Esophagus squamous epithelium (tissue), 5 donors: ENCODE results near the gene MBNL2. TPM values are rescaled to one million over a fixed set of nuclear protein-coding genes. Genes with fewer than 3 reads are reported as not detected.
A peak's percentile ranks its signal among the peaks of the same experiment; 100 is the strongest.

Source experiments
- DNase-seq: peaks from one replicate; lab custom pipeline; 2025; lab: John Stamatoyannopoulos, UW
- H3K27ac ChIP-seq, 4 donors: fragments of 200-600 bp; sonication (generic); one replicate each; pipeline ENCODE4 v1.5.1; 2016 to 2019; ENCODE audit warnings: mild to moderate bottlenecking in 1 of 4
- H3K27me3 ChIP-seq, 4 donors: fragments of 200-600 bp; sonication (generic); 1 replicate in 3 of 4; 2 replicates in 1 of 4; pipeline versions ENCODE4 v1.5.1 to v1.6.0; 2017 to 2021; ENCODE audit warnings: antibody characterized with exemption in 1 of 4
- H3K36me3 ChIP-seq, 3 donors: fragments of 200-600 bp; sonication (generic); one replicate each; pipeline ENCODE4 v1.5.1; 2016 to 2019
- H3K4me1 ChIP-seq, 3 donors: fragments of 200-600 bp; sonication (generic); one replicate each; pipeline ENCODE4 v1.5.1; 2017 to 2019
- H3K4me3 ChIP-seq, 4 donors: fragments of 200-600 bp; sonication (generic); 1 replicate in 3 of 4; 2 replicates in 1 of 4; pipeline ENCODE4 v1.5.1; 2016 to 2019; ENCODE audit warnings: mild to moderate bottlenecking in 2 of 4, moderate library complexity in 1 of 4
- H3K9me3 ChIP-seq, 3 donors: fragments of 200-600 bp; sonication (generic); one replicate each; pipeline ENCODE4 v1.5.1; 2016 to 2019
- POLR2A ChIP-seq, 4 donors: fragments of 450-650 bp; IDR thresholded peaks; one replicate each; pipeline ENCODE4 v1.6.1; 2017; ENCODE audit warnings: antibody characterized with exemption in 4 of 4, mild to moderate bottlenecking in 4 of 4, moderate library complexity in 3 of 4
- WGBS, 2 donors: methylation state at CpG; one replicate each; pipeline ENCODE4 v1.1.5; 2018; 5-methylcytosine and 5-hydroxymethylcytosine counted together
- intact Hi-C: fragments of 100-400 bp; cut with DNase I; formaldehyde crosslinking; loops from one replicate; pipeline ENCODE4 v1.15.0; 2022
- total RNA-seq, 4 donors: library from RNA; depleted of rRNA; stranded (reverse); fragments of >200 nt; gene quantifications; one replicate each; pipeline ENCODE4 v1.1.0, GENCODE V29; 2016
- TF ChIP-seq, protein P1 (sequence below), 6 experiments: fragments of 450-650 bp in 4 of 6; fragments of 200-600 bp in 2 of 6; sonication (generic) in 2 of 6; IDR thresholded peaks; one replicate each; pipeline ENCODE4 v1.5.1; 2016 to 2019; ENCODE audit warnings: antibody characterized with exemption in 6 of 6, mild to moderate bottlenecking in 4 of 6, moderate library complexity in 4 of 6
- donor health status: DM: yes; HTN: yes; CAD: no.

MBNL2 gene
- total RNA-seq, 4 donors from 2014 or later = 18.3 to 58.7 (median 29.7) TPM

DNA sequence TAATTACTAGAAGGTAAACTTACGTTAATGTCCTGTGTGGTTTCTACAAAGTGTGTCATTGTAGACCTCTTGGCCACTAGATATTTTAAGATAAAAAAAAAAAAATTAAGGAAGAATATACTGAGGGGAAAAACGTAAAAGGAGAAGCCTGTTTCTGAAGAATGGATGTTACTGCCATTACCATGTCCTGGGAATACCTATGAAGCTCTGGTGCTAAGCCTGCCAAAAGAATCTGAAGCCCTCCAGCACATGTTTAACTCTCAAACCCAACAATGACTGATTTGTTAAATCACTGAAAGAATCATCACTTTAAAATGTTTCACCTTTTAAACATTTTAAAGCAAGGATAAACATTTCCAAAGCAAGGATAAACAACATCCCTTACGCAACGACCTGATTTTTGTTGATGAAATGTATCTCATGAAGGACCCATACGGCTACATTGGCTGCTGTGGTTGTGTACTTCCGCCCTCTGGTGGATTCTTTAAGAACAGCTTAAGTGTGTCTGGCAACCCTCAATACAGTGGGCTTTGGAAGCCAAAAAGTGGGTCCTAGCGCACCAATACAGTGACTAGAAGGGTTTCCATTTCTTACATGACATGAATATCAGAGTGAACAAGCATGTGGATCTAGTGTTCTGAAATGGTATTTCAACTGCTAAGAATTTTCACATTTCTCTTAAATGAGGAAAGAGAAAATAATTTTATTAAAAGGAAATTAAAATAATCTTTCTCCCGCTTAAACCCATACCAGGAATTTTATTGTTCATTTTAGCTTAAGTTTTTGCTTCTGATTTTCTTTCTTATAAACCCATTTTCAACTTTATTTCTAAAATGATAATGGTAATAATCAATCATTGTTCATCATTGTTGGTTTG is 137.3 kb downstream of the MBNL2 start:
- peaks cover 0 to 58% (median 0%) of the 10 kb centered on the region in 3 donors for H3K36me3 ChIP-seq
- DNase-seq = no peak
- intact Hi-C loops = loop anchor here (10.0 kb wide), 1 partner anchor 335 kb away; no protein-coding TSS in a partner anchor
- H3K27me3 ChIP-seq = no peaks in the 10 kb centered on the region
- H3K4me3 ChIP-seq = no peak overlapping the region
- 31 to 42% methylated on average over 8 of the region's 8 CpGs for WGBS, 2 donors
- H3K4me1 ChIP-seq = peaks cover 0 to 7% (median 0%) of the 10 kb centered on the region in 3 donors
- peak overlapping the region in 2 of 4 donors; percentile 34 to 37 for H3K27ac ChIP-seq
- TF ChIP-seq, protein P1, sequence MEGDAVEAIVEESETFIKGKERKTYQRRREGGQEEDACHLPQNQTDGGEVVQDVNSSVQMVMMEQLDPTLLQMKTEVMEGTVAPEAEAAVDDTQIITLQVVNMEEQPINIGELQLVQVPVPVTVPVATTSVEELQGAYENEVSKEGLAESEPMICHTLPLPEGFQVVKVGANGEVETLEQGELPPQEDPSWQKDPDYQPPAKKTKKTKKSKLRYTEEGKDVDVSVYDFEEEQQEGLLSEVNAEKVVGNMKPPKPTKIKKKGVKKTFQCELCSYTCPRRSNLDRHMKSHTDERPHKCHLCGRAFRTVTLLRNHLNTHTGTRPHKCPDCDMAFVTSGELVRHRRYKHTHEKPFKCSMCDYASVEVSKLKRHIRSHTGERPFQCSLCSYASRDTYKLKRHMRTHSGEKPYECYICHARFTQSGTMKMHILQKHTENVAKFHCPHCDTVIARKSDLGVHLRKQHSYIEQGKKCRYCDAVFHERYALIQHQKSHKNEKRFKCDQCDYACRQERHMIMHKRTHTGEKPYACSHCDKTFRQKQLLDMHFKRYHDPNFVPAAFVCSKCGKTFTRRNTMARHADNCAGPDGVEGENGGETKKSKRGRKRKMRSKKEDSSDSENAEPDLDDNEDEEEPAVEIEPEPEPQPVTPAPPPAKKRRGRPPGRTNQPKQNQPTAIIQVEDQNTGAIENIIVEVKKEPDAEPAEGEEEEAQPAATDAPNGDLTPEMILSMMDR (IDR thresholded peaks at IDR 0.05) = peak; percentile 74 to 87 (median 80)
- no peak for TF ChIP-seq POLR2A (IDR thresholded peaks at IDR 0.05)
- H3K9me3 ChIP-seq = no peaks in the 10 kb centered on the region

DNA sequence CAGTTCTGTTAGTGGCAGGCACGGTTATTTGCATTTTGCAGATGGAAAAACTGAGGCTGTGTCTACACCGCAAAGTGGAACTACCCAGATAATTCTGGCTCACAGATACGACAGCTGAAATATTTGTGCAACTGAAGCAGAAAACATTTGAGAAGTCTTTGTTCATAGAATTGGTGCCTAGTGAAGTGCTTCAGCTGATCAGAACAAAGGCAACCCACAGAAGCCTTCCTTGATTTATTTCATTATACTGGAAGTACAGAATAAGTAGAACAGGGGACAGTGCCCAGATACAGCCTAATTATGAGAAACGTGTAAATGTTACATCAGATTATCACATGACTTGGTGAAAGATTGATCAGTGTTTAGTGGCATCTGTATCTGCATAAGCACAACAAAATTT is 138.5 kb downstream of the MBNL2 start:
- Histone ChIP-seq H3K4me1 (peaks cover 0 to 7% (median 0%) of the 10 kb centered on the region in 3 donors), H3K36me3 (peaks cover 0 to 68% (median 0%) of the 10 kb centered on the region in 3 donors), H3K4me3 (no peak overlapping the region), H3K9me3 (no peaks in the 10 kb centered on the region), H3K27me3 (no peaks in the 10 kb centered on the region), H3K27ac (no peak overlapping the region)
- TF ChIP-seq POLR2A (IDR thresholded peaks at IDR 0.05) = no peak
- TF ChIP-seq, protein P1 (IDR thresholded peaks at IDR 0.05) = no peak
- DNase-seq = no peak
- WGBS, 2 donors = 71 to 81% methylated on average over 4 of the region's 4 CpGs
- intact Hi-C loops = no loop called here

DNA sequence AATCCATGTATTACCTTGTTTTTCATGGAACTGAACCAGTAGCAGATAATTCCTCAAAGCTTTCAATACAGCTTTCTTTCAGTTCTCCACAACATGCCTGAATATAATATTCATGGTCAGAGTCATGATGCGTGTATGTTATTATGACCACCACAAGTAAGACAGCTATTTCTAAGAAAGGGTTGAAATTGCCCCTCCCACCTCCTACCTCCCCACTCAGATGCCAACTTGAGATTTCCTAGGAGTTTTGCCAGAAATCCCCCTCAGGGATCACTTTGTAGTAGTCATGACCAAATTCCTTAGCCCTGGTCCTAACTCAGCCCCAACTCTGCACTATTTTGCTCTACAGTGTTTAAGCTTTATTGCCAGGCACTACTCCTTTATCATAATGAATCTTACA is 141.9 kb downstream of the MBNL2 start:
- Histone ChIP-seq H3K36me3 (peaks cover 0 to 68% (median 0%) of the 10 kb centered on the region in 3 donors), H3K27ac (peak overlapping the region in 1 of 4 donors; percentile 0), H3K9me3 (no peaks in the 10 kb centered on the region), H3K4me3 (no peak overlapping the region), H3K4me1 (peaks cover 9 to 36% (median 11%) of the 10 kb centered on the region in 3 donors), H3K27me3 (no peaks in the 10 kb centered on the region)
- DNase-seq = no peak
- WGBS, 2 donors = 82 to 92% methylated on average over 1 of the region's 1 CpG
- intact Hi-C loops = no loop called here
- TF ChIP-seq, protein P1 (IDR thresholded peaks at IDR 0.05) = no peak
- no peak for TF ChIP-seq POLR2A (IDR thresholded peaks at IDR 0.05)

- Histone ChIP-seq H3K27ac (no peak overlapping the region), H3K4me1 (peaks cover 9 to 35% (median 11%) of the 10 kb centered on the region in 3 donors), H3K27me3 (no peaks in the 10 kb centered on the region), H3K4me3 (no peak overlapping the region), H3K9me3 (no peaks in the 10 kb centered on the region), H3K36me3 (peaks cover 0 to 68% (median 0%) of the 10 kb centered on the region in 3 donors)
- TF ChIP-seq, protein P1 (IDR thresholded peaks at IDR 0.05) = no peak
- no peak for TF ChIP-seq POLR2A (IDR thresholded peaks at IDR 0.05)
- intact Hi-C loops = no loop called here
- WGBS, 2 donors = 90 to 91% methylated on average over 4 of the region's 4 CpGs
- DNase-seq = no peak
Measured at GRCh38 chr13:97364827-97365226, 142.7 kb downstream of the MBNL2 start.

GRCh38 chr13:97366172-97366688 is 144.1 kb downstream of the MBNL2 start:
- H3K36me3 ChIP-seq = peaks cover 0 to 57% (median under 1%) of the 10 kb centered on the region in 3 donors
- intact Hi-C loops = no loop called here

More at GRCh38 chr13:97366172-97366688, 144.1 kb downstream of the MBNL2 start:
- DNase-seq = no peak
- no peaks in the 10 kb centered on the region for H3K9me3 ChIP-seq
- TF ChIP-seq, protein P1 (IDR thresholded peaks at IDR 0.05) = no peak
- no peak for TF ChIP-seq POLR2A (IDR thresholded peaks at IDR 0.05)
- no peak overlapping the region for H3K4me3 ChIP-seq
- H3K27ac ChIP-seq = no peak overlapping the region
- no peaks in the 10 kb centered on the region for H3K27me3 ChIP-seq
- 91 to 95% methylated on average over 5 of the region's 5 CpGs for WGBS, 2 donors
- H3K4me1 ChIP-seq = peaks cover 9 to 38% (median 11%) of the 10 kb centered on the region in 3 donors
